Measurements from ENCODE around the gene ACTR3.

DNA sequence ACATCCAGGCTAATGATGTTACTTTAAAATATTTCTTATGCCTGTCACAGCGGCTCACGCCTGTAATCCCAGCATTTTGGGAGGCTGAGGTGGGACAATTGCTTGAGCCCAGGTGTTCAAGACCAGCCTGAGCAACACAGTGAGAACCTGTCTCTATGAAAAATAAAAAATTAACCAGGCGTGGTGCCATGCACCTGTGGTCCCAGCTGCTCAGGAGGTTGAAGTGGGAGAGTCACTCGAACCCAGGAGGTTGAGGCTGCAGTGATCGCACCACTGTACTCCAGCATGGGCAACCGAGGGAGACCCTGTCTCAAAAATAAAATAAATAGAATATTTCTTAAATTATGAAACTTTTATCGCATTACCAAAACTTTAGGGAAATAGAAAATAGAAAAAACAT is 28.1 kb upstream of the ACTR3 start:
- TF ChIP-seq, protein P1, sequence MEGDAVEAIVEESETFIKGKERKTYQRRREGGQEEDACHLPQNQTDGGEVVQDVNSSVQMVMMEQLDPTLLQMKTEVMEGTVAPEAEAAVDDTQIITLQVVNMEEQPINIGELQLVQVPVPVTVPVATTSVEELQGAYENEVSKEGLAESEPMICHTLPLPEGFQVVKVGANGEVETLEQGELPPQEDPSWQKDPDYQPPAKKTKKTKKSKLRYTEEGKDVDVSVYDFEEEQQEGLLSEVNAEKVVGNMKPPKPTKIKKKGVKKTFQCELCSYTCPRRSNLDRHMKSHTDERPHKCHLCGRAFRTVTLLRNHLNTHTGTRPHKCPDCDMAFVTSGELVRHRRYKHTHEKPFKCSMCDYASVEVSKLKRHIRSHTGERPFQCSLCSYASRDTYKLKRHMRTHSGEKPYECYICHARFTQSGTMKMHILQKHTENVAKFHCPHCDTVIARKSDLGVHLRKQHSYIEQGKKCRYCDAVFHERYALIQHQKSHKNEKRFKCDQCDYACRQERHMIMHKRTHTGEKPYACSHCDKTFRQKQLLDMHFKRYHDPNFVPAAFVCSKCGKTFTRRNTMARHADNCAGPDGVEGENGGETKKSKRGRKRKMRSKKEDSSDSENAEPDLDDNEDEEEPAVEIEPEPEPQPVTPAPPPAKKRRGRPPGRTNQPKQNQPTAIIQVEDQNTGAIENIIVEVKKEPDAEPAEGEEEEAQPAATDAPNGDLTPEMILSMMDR (IDR thresholded peaks at IDR 0.05; ENCODE audit: poor library complexity, severe bottlenecking), result no peak
- TF ChIP-seq SMC3 (conservative IDR thresholded peaks at IDR 0.05; ENCODE audit: poor library complexity) (no peak), TAF1 (IDR thresholded peaks at IDR 0.05; ENCODE audit: low read depth) (no peak), EZH2 (IDR thresholded peaks at IDR 0.05; ENCODE audit: borderline replicate concordance, insufficient read depth, low read length, poor library complexity, severe bottlenecking) (no peak)
- TF ChIP-seq, protein P2, sequence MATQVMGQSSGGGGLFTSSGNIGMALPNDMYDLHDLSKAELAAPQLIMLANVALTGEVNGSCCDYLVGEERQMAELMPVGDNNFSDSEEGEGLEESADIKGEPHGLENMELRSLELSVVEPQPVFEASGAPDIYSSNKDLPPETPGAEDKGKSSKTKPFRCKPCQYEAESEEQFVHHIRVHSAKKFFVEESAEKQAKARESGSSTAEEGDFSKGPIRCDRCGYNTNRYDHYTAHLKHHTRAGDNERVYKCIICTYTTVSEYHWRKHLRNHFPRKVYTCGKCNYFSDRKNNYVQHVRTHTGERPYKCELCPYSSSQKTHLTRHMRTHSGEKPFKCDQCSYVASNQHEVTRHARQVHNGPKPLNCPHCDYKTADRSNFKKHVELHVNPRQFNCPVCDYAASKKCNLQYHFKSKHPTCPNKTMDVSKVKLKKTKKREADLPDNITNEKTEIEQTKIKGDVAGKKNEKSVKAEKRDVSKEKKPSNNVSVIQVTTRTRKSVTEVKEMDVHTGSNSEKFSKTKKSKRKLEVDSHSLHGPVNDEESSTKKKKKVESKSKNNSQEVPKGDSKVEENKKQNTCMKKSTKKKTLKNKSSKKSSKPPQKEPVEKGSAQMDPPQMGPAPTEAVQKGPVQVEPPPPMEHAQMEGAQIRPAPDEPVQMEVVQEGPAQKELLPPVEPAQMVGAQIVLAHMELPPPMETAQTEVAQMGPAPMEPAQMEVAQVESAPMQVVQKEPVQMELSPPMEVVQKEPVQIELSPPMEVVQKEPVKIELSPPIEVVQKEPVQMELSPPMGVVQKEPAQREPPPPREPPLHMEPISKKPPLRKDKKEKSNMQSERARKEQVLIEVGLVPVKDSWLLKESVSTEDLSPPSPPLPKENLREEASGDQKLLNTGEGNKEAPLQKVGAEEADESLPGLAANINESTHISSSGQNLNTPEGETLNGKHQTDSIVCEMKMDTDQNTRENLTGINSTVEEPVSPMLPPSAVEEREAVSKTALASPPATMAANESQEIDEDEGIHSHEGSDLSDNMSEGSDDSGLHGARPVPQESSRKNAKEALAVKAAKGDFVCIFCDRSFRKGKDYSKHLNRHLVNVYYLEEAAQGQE (IDR thresholded peaks at IDR 0.05; ENCODE audit: borderline replicate concordance), result no peak

Data from neural cell (in vitro differentiated cells).